ENCODE measurements around the gene BPIFB6.

The BPIFB6 gene

GRCh38 chr20:33072362-33072761 is 40.9 kb downstream of the BPIFB6 start:
- CTCF ChIA-PET: no interaction called here
- TF ChIP-seq CTCF (IDR thresholded peaks at IDR 0.05; ENCODE audit: insufficient read depth, low read length, missing control alignments): no peak
- H3K4me3 ChIP-seq (ENCODE audit: low read depth, low read length): no peak overlapping the region
- DNase-seq (ENCODE audit: low read depth, low spot score): no peak
- POLR2A ChIA-PET: no interaction called here

GRCh38 chr20:33072813-33073212 is 41.4 kb downstream of the BPIFB6 start:
- ChIA-PET POLR2A (no interaction called here), CTCF (no interaction called here)
- no peak for TF ChIP-seq CTCF (IDR thresholded peaks at IDR 0.05; ENCODE audit: insufficient read depth, low read length, missing control alignments)
- no peak for DNase-seq (ENCODE audit: low read depth, low spot score)
- H3K4me3 ChIP-seq (ENCODE audit: low read depth, low read length): no peak overlapping the region

- CTCF ChIA-PET: no interaction called here
Measured at GRCh38 chr20:33074675-33075074, 43.2 kb downstream of the BPIFB6 start.

GRCh38 chr20:33075281-33075680 is 43.8 kb downstream of the BPIFB6 start:
- DNase-seq (ENCODE audit: low read depth, low spot score): no peak
- ChIA-PET CTCF (no interaction called here), POLR2A (no interaction called here)
- no peak for TF ChIP-seq CTCF (IDR thresholded peaks at IDR 0.05; ENCODE audit: insufficient read depth, low read length, missing control alignments)
- H3K4me3 ChIP-seq (ENCODE audit: low read depth, low read length): no peak overlapping the region

More at GRCh38 chr20:33074675-33075074, 43.2 kb downstream of the BPIFB6 start:
- no peak overlapping the region for H3K4me3 ChIP-seq (ENCODE audit: low read depth, low read length)
- TF ChIP-seq CTCF (IDR thresholded peaks at IDR 0.05; ENCODE audit: insufficient read depth, low read length, missing control alignments): no peak
- no peak for DNase-seq (ENCODE audit: low read depth, low spot score)
- POLR2A ChIA-PET: no interaction called here

- DNase-seq (ENCODE audit: low read depth, low spot score): no peak
- TF ChIP-seq CTCF (IDR thresholded peaks at IDR 0.05; ENCODE audit: insufficient read depth, low read length, missing control alignments): peak; percentile 21
- CTCF ChIA-PET: interaction anchor here (1.2 kb wide), 1 partner anchor 22 kb away, joined by 3 read pairs; no protein-coding TSS in a partner anchor
- POLR2A ChIA-PET: no interaction called here
- H3K4me3 ChIP-seq (ENCODE audit: low read depth, low read length): no peak overlapping the region
Measured at GRCh38 chr20:33076662-33077372, 45.4 kb downstream of the BPIFB6 start.

GRCh38 chr20:33079259-33079658 is 47.8 kb downstream of the BPIFB6 start, which contains the start of gene BPIFB4:
TSS of gene BPIFB4 (plus strand) at chr20:33079643. CDS start at chr20:33081527, 1,884 bp downstream.
- ChIA-PET POLR2A (no interaction called here), CTCF (interaction anchor here (1.5 kb wide), 1 partner anchor 11 kb away, joined by 3 read pairs; no protein-coding TSS in a partner anchor)
- no peak for TF ChIP-seq CTCF (IDR thresholded peaks at IDR 0.05; ENCODE audit: insufficient read depth, low read length, missing control alignments)
- H3K4me3 ChIP-seq (ENCODE audit: low read depth, low read length): no peak within 1 kb of the TSS
- DNase-seq (ENCODE audit: low read depth, low spot score): peak; percentile 37

Data from AG04449 (cell line).